Small intestine (tissue), 7 donors: ENCODE measurements around the gene HTRA1. TPM values are rescaled to one million over a fixed set of nuclear protein-coding genes. Genes with fewer than 3 reads are reported as not detected.

Experiments
- DNase-seq, 2 donors: peaks; one replicate each; pipeline versions ENCODE4 v3.0.0 to v3.0.0-alpha.2; 2013
- FAIRE-seq: peaks from 2 replicates; lab custom pipeline; 2012; peaks lifted over from hg19 to GRCh38; lab: Jason Lieb, UNC
- H3K27ac ChIP-seq, 3 donors: one replicate each; pipeline ENCODE4 v1.5.1; 2013; ENCODE audit warnings: low read length in 2 of 3, mild to moderate bottlenecking in 2 of 3, control low read depth in 1 of 3, inconsistent platforms in 1 of 3, low read depth in 1 of 3, moderate library complexity in 1 of 3
- H3K27me3 ChIP-seq, 3 donors: one replicate each; pipeline ENCODE4 v1.6.1; 2013; ENCODE audit warnings: low read length in 3 of 3, inconsistent platforms in 1 of 3; ENCODE audit not compliant: control insufficient read depth in 3 of 3, insufficient read depth in 3 of 3
- H3K36me3 ChIP-seq, 3 donors: one replicate each; pipeline ENCODE4 v1.6.1; 2013; ENCODE audit warnings: low read length in 3 of 3, inconsistent platforms in 1 of 3, low read depth in 1 of 3, mild to moderate bottlenecking in 1 of 3, moderate library complexity in 1 of 3; ENCODE audit not compliant: control insufficient read depth in 3 of 3, insufficient read depth in 2 of 3
- H3K4me1 ChIP-seq, 3 donors: one replicate each; pipeline ENCODE4 v1.6.1; 2013; ENCODE audit warnings: low read length in 2 of 3, inconsistent platforms in 1 of 3, low read depth in 1 of 3, mild to moderate bottlenecking in 1 of 3, moderate library complexity in 1 of 3; ENCODE audit not compliant: control insufficient read depth in 3 of 3, insufficient read depth in 2 of 3
- H3K4me3 ChIP-seq, 3 donors: one replicate each; pipeline ENCODE4 v1.5.1; 2013; ENCODE audit warnings: low read length in 3 of 3, control low read depth in 1 of 3, inconsistent platforms in 1 of 3, low read depth in 1 of 3, mild to moderate bottlenecking in 1 of 3, moderate library complexity in 1 of 3
- H3K9me3 ChIP-seq, 2 donors: one replicate each; pipeline ENCODE4 v1.6.1; 2013; ENCODE audit warnings: low read depth in 1 of 2, low read length in 1 of 2; ENCODE audit not compliant: control insufficient read depth in 2 of 2, insufficient read depth in 1 of 2
- WGBS, 3 donors: extraction: QIAGEN DNeasy Blood & Tissue Kit; methylation state at CpG; one replicate each; pipeline ENCODE4 v1.1.7; 2013; 5-methylcytosine and 5-hydroxymethylcytosine counted together
- polyA plus RNA-seq, 4 donors: library from polyadenylated mRNA; stranded (reverse) in 3 of 4; unstranded in 1 of 4; fragments of 200-250 nt in 3 of 4; fragments of 120-200 nt in 1 of 4; gene quantifications; one replicate each; pipeline versions ENCODE4 v1.2.1 to v1.2.3, GENCODE V29; 2013
- donor health status: healthy with polysubstance abuse.
- donor health status: control.
- donor health status: control.
- donor health status: Bipolar disorder and iron deficiency.
- donor health status: healthy.

HTRA1 gene
- polyA plus RNA-seq, 4 donors, result 1.6 to 44.7 (median 15.4) TPM

DNA sequence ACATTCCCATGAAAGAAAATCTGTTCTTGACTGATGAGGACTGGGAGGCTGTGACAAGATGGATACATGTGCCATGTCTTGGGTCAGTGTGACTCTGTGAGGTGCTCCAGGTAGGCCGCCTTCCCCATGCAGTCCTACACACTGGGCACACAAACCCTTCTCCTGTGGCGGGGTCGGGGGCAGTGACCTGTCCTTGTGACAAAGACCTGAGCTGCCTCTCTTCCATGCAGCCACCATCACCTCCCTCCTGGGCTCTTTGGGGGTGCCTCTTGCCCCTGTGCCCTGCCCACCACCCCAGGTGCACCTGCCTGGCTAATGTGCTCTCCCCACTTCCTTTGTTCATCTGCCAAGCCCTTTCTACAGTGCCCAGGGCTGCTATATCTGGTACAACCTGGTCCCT, 63.5 kb downstream of the HTRA1 start:
- no peaks in the 10 kb centered on the region for H3K27me3 ChIP-seq
- WGBS, 3 donors, result 91 to 95% (median 92%) methylated on average over 3 of the region's 3 CpGs
- FAIRE-seq, result no peak
- DNase-seq, result no peak
- H3K27ac ChIP-seq, result no peak overlapping the region
- no peaks in the 10 kb centered on the region for H3K36me3 ChIP-seq
- peaks cover 0 to 12% of the 10 kb centered on the region in 2 donors for H3K9me3 ChIP-seq
- H3K4me1 ChIP-seq, result peaks cover 2 to 32% (median 11%) of the 10 kb centered on the region in 3 donors
- no peak overlapping the region for H3K4me3 ChIP-seq

DNA sequence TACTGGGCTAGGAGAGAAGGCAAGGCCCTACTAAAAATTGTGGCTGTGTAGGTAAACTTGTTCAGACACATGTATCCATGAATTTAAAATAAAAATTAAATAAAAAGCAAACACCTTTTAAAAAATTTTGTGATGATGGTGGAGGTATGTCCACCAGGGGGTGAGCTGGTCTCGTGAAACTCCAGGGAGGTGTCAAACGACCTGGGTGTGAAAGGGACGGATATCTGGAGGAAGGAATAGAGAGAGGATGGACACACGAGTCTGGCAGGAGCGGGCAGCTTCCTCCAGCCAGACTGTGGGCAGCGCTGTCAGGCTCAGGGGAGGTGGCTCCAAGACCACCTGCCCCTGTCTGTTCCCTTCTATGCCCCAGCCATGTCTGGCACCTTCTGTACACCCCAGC, 64.4 kb downstream of the HTRA1 start:
- Histone ChIP-seq H3K4me1 (peaks cover 2 to 32% (median 16%) of the 10 kb centered on the region in 3 donors), H3K36me3 (no peaks in the 10 kb centered on the region), H3K27me3 (no peaks in the 10 kb centered on the region), H3K27ac (peak overlapping the region in 1 of 3 donors; percentile 55), H3K4me3 (no peak overlapping the region), H3K9me3 (peaks cover 0 to 20% of the 10 kb centered on the region in 2 donors)
- WGBS, 3 donors, result 8 to 31% (median 21%) methylated on average over 6 of the region's 6 CpGs
- FAIRE-seq (no peak), DNase-seq (peak; percentile 71 to 73)

DNA sequence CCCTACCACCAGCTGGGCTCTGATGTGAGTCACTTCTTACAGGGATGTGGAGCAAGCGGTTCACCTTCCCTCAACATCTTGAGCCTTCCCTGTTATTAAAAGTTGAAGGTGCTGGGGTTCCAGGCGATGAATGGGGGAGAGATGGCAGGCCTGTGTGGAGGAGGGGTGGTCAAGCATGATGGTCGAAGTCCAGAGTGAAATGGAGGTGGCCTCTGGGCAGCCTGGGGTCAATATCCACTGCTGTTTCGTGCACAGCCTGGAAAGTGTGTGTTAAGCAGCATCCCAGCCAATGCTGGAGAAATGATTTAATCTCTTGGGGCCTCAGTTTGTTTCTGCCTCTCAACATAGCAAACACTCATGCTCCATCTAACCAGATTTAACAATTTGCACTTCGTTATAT, 65.5 kb downstream of the HTRA1 start:
- no peak overlapping the region for H3K4me3 ChIP-seq
- H3K36me3 ChIP-seq, result no peaks in the 10 kb centered on the region
- peak in 1 of 2 donors; percentile 58 for DNase-seq
- peaks cover 0 to 27% of the 10 kb centered on the region in 2 donors for H3K9me3 ChIP-seq
- H3K4me1 ChIP-seq, result peaks cover 2 to 38% (median 16%) of the 10 kb centered on the region in 3 donors
- FAIRE-seq, result no peak
- no peaks in the 10 kb centered on the region for H3K27me3 ChIP-seq
- peak overlapping the region in 1 of 3 donors; percentile 55 for H3K27ac ChIP-seq
- 68 to 73% (median 71%) methylated on average over 5 of the region's 5 CpGs for WGBS, 3 donors

DNA sequence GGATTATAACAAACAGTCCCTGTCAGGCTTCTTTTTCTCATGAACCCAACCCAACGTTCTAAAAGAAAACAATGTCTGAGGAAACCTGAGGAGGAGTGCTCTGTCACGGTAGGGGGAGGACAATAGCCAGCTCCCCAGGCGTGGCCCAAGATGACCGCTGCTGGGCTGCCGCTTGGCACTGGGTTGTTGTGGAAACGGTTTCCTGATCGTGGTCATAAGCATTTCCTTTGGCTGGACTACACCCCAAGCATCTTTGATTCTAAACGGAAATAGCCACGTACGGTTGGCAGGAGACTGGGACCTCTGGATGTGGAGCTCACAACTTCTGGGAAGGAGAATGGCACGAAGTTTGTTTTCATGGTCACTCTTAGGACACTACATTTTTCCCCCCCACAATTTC, 68.8 kb downstream of the HTRA1 start:
- Histone ChIP-seq H3K9me3 (peaks cover 0 to 19% of the 10 kb centered on the region in 2 donors), H3K4me3 (no peak overlapping the region), H3K36me3 (no peaks in the 10 kb centered on the region), H3K27ac (peak overlapping the region in 1 of 3 donors; percentile 5), H3K27me3 (no peaks in the 10 kb centered on the region), H3K4me1 (peaks cover 2 to 56% (median 16%) of the 10 kb centered on the region in 3 donors)
- DNase-seq, result no peak
- no peak for FAIRE-seq
- WGBS, 3 donors, result 60 to 92% (median 63%) methylated on average over 11 of the region's 11 CpGs

DNA sequence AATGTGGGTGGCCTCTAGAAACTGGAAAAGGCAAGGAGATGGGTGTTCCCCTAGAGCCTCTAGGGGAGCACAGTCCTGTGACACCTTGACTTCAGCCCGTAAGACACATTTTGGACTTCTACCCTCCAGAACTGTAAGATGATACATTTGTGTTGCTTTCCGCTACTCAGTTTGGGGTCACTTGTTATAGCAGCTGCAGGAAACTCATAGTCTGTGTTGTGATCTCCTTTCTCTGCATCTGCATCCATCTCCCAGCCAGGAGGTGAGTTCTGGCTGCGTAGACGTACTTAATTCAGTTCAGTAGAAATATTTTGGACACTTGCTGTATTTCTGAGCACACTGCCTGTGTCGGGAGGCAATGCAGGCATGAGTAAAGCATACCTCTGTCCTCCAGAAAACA, 69.9 kb downstream of the HTRA1 start:
- 74 to 88% (median 82%) methylated on average over 5 of the region's 5 CpGs for WGBS, 3 donors
- H3K9me3 ChIP-seq, result peaks cover 0 to 19% of the 10 kb centered on the region in 2 donors

DNA sequence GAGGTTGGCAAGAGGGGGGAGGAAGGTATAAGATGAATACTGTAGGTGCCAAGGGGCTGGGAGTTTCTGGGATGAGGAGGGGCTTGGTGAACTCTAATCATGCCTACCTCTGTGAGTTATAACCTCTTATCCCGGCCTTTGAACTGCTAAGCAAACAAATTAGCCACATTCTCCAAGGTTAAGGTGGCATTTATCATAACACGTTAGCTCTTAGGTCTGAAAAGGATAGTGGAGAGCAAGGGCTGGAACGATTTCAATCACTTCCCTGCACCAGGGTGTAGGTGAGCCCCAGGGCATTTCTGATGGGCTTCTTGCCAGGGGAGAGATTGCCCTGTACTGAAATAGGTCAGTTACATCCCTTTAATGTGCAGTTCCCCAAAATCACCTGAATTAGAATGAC, 70.6 kb downstream of the HTRA1 start:
- peaks cover 2 to 44% (median 16%) of the 10 kb centered on the region in 3 donors for H3K4me1 ChIP-seq
- H3K27me3 ChIP-seq, result no peaks in the 10 kb centered on the region
- no peak overlapping the region for H3K4me3 ChIP-seq
- peaks cover 0 to 19% of the 10 kb centered on the region in 2 donors for H3K9me3 ChIP-seq
- DNase-seq (peak; percentile 60 to 89), FAIRE-seq (no peak)
- H3K36me3 ChIP-seq, result no peaks in the 10 kb centered on the region
- H3K27ac ChIP-seq, result peak overlapping the region in 1 of 3 donors; percentile 34
- 6 to 37% (median 9%) methylated on average over 3 of the region's 3 CpGs for WGBS, 3 donors

More for the DNA sequence above, 69.9 kb downstream of the HTRA1 start:
- no peaks in the 10 kb centered on the region for H3K27me3 ChIP-seq
- no peak for DNase-seq
- H3K4me3 ChIP-seq, result no peak overlapping the region
- H3K36me3 ChIP-seq, result no peaks in the 10 kb centered on the region
- no peak overlapping the region for H3K27ac ChIP-seq
- FAIRE-seq, result no peak
- peaks cover 2 to 50% (median 16%) of the 10 kb centered on the region in 3 donors for H3K4me1 ChIP-seq

DNA sequence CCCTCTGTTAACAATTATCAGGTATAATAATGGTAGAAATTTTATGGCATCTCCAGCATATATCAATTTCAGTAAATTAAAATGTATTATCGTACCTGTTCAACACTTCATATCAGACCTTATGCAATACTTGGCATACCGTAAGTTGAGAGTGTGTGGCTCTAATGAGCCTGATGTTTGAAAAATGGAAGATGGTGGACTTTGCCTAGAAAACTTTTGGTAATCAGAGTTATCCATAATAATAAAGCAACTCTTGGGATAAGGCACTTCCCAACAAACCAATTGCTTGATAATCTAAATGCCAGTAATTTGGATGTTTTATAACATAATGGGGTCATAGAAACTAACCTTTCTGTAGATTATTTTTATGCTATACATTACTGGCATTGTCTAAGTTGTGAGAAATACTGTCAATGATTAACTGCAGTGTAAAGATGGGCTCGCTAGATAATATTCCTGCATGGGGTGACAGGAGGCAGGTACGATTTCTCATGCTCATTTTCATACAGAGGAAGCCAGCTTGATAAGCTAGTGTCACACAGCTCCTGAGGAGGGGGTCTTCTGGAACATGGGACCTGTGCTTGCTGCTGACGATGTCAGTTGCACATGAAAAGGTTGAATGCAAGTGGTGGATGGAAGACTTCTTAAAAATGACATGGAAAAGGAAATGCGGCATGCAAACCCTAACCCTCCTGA, 71.4 kb downstream of the HTRA1 start:
- H3K27ac ChIP-seq, result peak overlapping the region in 1 of 3 donors; percentile 68
- WGBS, 3 donors, result 19 to 66% (median 45%) methylated on average over 6 of the region's 6 CpGs
- H3K27me3 ChIP-seq, result no peaks in the 10 kb centered on the region
- no peaks in the 10 kb centered on the region for H3K36me3 ChIP-seq
- DNase-seq (peak; percentile 89 to 95), FAIRE-seq (peak; percentile 70)
- peaks cover 2 to 36% (median 13%) of the 10 kb centered on the region in 3 donors for H3K4me1 ChIP-seq
- H3K4me3 ChIP-seq, result no peak overlapping the region
- H3K9me3 ChIP-seq, result peaks cover 0 to 19% of the 10 kb centered on the region in 2 donors

DNA sequence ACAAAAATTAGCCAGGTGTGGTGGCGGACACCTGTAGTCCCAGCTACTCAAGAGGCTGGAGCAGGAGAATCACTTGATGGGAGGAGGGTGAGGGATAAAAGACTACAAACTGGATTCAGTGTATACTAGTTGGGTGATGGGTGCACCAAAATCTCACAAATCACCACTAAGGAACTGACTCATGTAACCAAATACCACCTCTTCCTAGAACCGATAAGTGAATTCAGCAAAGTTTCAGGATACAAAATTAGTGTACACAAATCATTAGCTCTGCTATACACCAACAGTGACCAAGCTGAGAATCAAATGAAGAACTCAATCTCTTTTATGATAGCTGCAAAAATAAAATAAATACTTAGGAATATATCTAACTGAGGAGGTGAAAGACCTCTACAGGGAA, 76.2 kb downstream of the HTRA1 start:
- 91 to 97% (median 94%) methylated on average over 2 of the region's 2 CpGs for WGBS, 3 donors
- H3K4me1 ChIP-seq, result peaks cover 0 to 29% (median 8%) of the 10 kb centered on the region in 3 donors
- H3K36me3 ChIP-seq, result no peaks in the 10 kb centered on the region
- H3K27ac ChIP-seq, result no peak overlapping the region
- FAIRE-seq (no peak), DNase-seq (no peak)
- H3K9me3 ChIP-seq, result no peaks in the 10 kb centered on the region
- no peak overlapping the region for H3K4me3 ChIP-seq
- H3K27me3 ChIP-seq, result no peaks in the 10 kb centered on the region
